SK-N-SH treated with all-trans-retinoic acid at 6 μM for 48 hours (cell line): ENCODE data around the gene TRABD2B.

Source experiments
- ARNTL ChIP-seq: fragments of 450-650 bp; formaldehyde crosslinking; IDR thresholded peaks from 2 replicates; pipeline ENCODE4 v1.5.0; 2020; ENCODE audit warnings: low read depth, mild to moderate bottlenecking, moderate library complexity, borderline replicate concordance
- ESRRG ChIP-seq: fragments of 250-450 bp; sonication (Bioruptor Pico); IDR thresholded peaks from 2 replicates; pipeline ENCODE4 v1.6.1; 2021; ENCODE audit warnings: mild to moderate bottlenecking
- OSR1 ChIP-seq: fragments of 250-450 bp; sonication (Bioruptor Pico); IDR thresholded peaks from 2 replicates; pipeline ENCODE4 v1.8.0; 2022; ENCODE audit warnings: moderate library complexity, mild to moderate bottlenecking, inconsistent platforms
- RARB ChIP-seq: fragments of 250-450 bp; sonication (Bioruptor Pico); IDR thresholded peaks from 2 replicates; pipeline ENCODE4 v1.8.0; 2021; ENCODE audit warnings: mild to moderate bottlenecking, moderate library complexity
- TCF4 ChIP-seq: fragments of 250-450 bp; sonication (Bioruptor Pico); IDR thresholded peaks from 2 replicates; pipeline ENCODE4 v1.8.0; 2021; ENCODE audit warnings: mild to moderate bottlenecking, moderate library complexity, borderline replicate concordance
- ZFP30 ChIP-seq: fragments of 450-650 bp; formaldehyde crosslinking; IDR thresholded peaks from 2 replicates; pipeline ENCODE4 v1.5.0; 2022; ENCODE audit warnings: mild to moderate bottlenecking, moderate library complexity
- ZNF8 ChIP-seq: fragments of 450-650 bp; formaldehyde crosslinking; IDR thresholded peaks from 2 replicates; pipeline ENCODE4 v1.5.0; 2020; ENCODE audit warnings: mild to moderate bottlenecking, moderate library complexity
- TF ChIP-seq, protein P1 (sequence below): fragments of 250-450 bp; sonication (Bioruptor Pico); IDR thresholded peaks from 2 replicates; pipeline ENCODE4 v1.5.1; 2021; ENCODE audit warnings: mild to moderate bottlenecking, moderate library complexity
- TF ChIP-seq, protein P2 (sequence below): fragments of 250-450 bp; sonication (Bioruptor Pico); IDR thresholded peaks from 2 replicates; pipeline ENCODE4 v1.8.0; 2020; ENCODE audit warnings: mild to moderate bottlenecking, moderate library complexity, borderline replicate concordance
- TF ChIP-seq, protein P3 (sequence below): fragments of 250-450 bp; sonication (Bioruptor Pico); IDR thresholded peaks from 2 replicates; pipeline ENCODE4 v1.8.0; 2021; ENCODE audit warnings: low read depth, mild to moderate bottlenecking, moderate library complexity, borderline replicate concordance

DNA sequence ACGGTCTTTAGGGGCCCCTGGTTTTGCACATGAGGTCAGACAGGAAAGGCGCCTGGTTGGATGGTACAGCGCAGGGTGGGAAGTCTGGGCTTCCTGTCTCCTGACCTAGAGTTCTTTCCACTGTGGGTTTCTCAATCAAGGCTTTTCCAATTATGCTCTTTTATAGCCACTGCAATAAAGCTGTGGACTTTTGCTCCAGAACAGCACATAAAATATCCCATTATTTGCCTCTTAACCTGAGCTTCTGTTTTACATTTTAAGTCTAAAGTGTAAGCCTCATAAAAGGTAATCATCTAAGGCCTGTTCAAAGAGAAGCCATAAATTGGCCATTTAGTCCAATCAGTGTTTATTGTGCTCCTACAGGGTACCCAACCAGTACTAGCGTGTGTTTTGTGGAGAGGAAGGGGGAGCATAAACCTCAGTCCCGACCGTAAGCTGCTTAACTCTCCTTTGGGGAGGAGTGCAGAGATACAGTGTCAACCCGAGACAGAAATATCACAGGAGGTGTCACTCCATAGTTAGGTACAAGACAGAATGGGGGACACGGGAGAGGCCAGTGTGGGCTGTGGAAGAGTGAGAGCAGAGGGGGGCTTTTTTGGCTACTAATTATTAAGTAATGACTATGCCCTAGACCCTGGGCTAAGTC is 270.0 kb downstream of the TRABD2B start:
- TF ChIP-seq, protein P1, sequence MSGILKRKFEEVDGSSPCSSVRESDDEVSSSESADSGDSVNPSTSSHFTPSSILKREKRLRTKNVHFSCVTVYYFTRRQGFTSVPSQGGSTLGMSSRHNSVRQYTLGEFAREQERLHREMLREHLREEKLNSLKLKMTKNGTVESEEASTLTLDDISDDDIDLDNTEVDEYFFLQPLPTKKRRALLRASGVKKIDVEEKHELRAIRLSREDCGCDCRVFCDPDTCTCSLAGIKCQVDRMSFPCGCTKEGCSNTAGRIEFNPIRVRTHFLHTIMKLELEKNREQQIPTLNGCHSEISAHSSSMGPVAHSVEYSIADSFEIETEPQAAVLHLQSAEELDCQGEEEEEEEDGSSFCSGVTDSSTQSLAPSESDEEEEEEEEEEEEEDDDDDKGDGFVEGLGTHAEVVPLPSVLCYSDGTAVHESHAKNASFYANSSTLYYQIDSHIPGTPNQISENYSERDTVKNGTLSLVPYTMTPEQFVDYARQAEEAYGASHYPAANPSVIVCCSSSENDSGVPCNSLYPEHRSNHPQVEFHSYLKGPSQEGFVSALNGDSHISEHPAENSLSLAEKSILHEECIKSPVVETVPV (CRISPR knock-in tag), result no peak
- no peak for TF ChIP-seq ZNF8 (CRISPR knock-in tag)
- no peak for TF ChIP-seq ARNTL (CRISPR knock-in tag)
- no peak for TF ChIP-seq ZFP30 (CRISPR knock-in tag)
- TF ChIP-seq, protein P2, sequence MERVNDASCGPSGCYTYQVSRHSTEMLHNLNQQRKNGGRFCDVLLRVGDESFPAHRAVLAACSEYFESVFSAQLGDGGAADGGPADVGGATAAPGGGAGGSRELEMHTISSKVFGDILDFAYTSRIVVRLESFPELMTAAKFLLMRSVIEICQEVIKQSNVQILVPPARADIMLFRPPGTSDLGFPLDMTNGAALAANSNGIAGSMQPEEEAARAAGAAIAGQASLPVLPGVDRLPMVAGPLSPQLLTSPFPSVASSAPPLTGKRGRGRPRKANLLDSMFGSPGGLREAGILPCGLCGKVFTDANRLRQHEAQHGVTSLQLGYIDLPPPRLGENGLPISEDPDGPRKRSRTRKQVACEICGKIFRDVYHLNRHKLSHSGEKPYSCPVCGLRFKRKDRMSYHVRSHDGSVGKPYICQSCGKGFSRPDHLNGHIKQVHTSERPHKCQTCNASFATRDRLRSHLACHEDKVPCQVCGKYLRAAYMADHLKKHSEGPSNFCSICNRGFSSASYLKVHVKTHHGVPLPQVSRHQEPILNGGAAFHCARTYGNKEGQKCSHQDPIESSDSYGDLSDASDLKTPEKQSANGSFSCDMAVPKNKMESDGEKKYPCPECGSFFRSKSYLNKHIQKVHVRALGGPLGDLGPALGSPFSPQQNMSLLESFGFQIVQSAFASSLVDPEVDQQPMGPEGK (CRISPR knock-in tag), result no peak
- no peak for TF ChIP-seq RARB (CRISPR knock-in tag)
- no peak for TF ChIP-seq ESRRG (CRISPR knock-in tag)
- no peak for TF ChIP-seq TCF4 (CRISPR knock-in tag)
- TF ChIP-seq, protein P3, sequence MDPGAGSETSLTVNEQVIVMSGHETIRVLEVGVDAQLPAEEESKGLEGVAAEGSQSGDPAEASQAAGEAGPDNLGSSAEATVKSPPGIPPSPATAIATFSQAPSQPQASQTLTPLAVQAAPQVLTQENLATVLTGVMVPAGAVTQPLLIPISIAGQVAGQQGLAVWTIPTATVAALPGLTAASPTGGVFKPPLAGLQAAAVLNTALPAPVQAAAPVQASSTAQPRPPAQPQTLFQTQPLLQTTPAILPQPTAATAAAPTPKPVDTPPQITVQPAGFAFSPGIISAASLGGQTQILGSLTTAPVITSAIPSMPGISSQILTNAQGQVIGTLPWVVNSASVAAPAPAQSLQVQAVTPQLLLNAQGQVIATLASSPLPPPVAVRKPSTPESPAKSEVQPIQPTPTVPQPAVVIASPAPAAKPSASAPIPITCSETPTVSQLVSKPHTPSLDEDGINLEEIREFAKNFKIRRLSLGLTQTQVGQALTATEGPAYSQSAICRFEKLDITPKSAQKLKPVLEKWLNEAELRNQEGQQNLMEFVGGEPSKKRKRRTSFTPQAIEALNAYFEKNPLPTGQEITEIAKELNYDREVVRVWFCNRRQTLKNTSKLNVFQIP (CRISPR knock-in tag), result no peak
- TF ChIP-seq OSR1, result no peak
